Measurements from ENCODE around the gene MMP23B.

MMP23B gene

GRCh38 chr1:1602968-1603506, 28.9 kb upstream of the MMP23B start:
- DNase-seq, result no peak

- no peak for DNase-seq
These were observed 28.2 kb upstream of the MMP23B start for GRCh38 chr1:1603671-1604373.

GRCh38 chr1:1604374-1605033, 27.5 kb upstream of the MMP23B start:
- no peak for DNase-seq

GRCh38 chr1:1605034-1605591, 26.9 kb upstream of the MMP23B start:
- no peak for DNase-seq

GRCh38 chr1:1605724-1606123, 26.2 kb upstream of the MMP23B start:
- no peak for DNase-seq

- DNase-seq, result no peak
These were observed 25.7 kb upstream of the MMP23B start for GRCh38 chr1:1606232-1606631.

GRCh38 chr1:1609822-1610485, 22.0 kb upstream of the MMP23B start:
- DNase-seq, result no peak

GRCh38 chr1:1610796-1611195, 21.2 kb upstream of the MMP23B start:
- no peak for DNase-seq

- no peak for DNase-seq
These were observed 19.9 kb upstream of the MMP23B start for GRCh38 chr1:1612104-1612400.

GRCh38 chr1:1613509-1614082, 18.4 kb upstream of the MMP23B start:
- DNase-seq, result no peak

GRCh38 chr1:1614204-1614953, 17.6 kb upstream of the MMP23B start:
- DNase-seq, result peak; percentile 56 to 69

GRCh38 chr1:1614954-1615255, 17.1 kb upstream of the MMP23B start:
- DNase-seq, result no peak

- DNase-seq, result peak; percentile 96 to 97
These were observed 16.5 kb upstream of the MMP23B start, which contains the start of gene MIB2 for GRCh38 chr1:1615256-1616044. TSS of gene MIB2 (plus strand) at chr1:1615500. CDS start at chr1:1623453, 7,953 bp downstream.

GRCh38 chr1:1616045-1616790, 15.8 kb upstream of the MMP23B start:
- peak; percentile 53 to 54 for DNase-seq

GRCh38 chr1:1616838-1617237, 15.1 kb upstream of the MMP23B start:
- no peak for DNase-seq

GRCh38 chr1:1617516-1617915, 14.5 kb upstream of the MMP23B start:
- no peak for DNase-seq

- DNase-seq, result peak in 1 of 2 donors; percentile 0
These were observed 14.0 kb upstream of the MMP23B start for GRCh38 chr1:1617925-1618324.

GRCh38 chr1:1618396-1619068, 13.4 kb upstream of the MMP23B start:
- DNase-seq, result no peak

- DNase-seq, result peak in 1 of 2 donors; percentile 9
These were observed 12.0 kb upstream of the MMP23B start for GRCh38 chr1:1619917-1620361.

GRCh38 chr1:1620433-1621139, 11.4 kb upstream of the MMP23B start:
- no peak for DNase-seq
